ENCODE results near the gene HES6. TPM values are rescaled to one million over a fixed set of nuclear protein-coding genes. Genes with fewer than 3 reads are reported as not detected.

The HES6 gene
- total and polyA plus RNA-seq, 2 experiments from 2014 or later, result 38.8 to 76.3 TPM

GRCh38 chr2:238247841-238248453 is 8.1 kb upstream of the HES6 start:
- no peak overlapping the region for H3K4me3 Mint-ChIP-seq
- H3F3A ChIP-seq (replicated peaks; ENCODE audit: low read depth), result no peaks in the 10 kb centered on the region
- H3K79me2 ChIP-seq (replicated peaks; ENCODE audit: insufficient read depth), result no peaks in the 10 kb centered on the region
- no peaks in the 10 kb centered on the region for H4K20me1 ChIP-seq (replicated peaks; ENCODE audit: insufficient read depth)
- 0 out of 2 replicates have a peak, but pooled peaks cover 6% of the 10 kb centered on the region for H3K4me1 ChIP-seq (ENCODE audit: insufficient read depth)
- no peaks in the 10 kb centered on the region for H3K9me2 ChIP-seq (ENCODE audit: insufficient read depth)
- H3K9me3 Mint-ChIP-seq, result no peaks in the 10 kb centered on the region
- peaks cover 6% of the 10 kb centered on the region for H3K36me3 Mint-ChIP-seq (ENCODE audit: low read depth)
- H3K27me3 ChIP-seq (ENCODE audit: insufficient read depth), result no peaks in the 10 kb centered on the region
- H3K4me2 ChIP-seq, result no peak overlapping the region
- no peaks in the 10 kb centered on the region for H3K36me3 ChIP-seq (ENCODE audit: insufficient read depth)
- no peak overlapping the region for H3K27ac Mint-ChIP-seq
- H2AFZ ChIP-seq, result no peak overlapping the region
- TF ChIP-seq REST (IDR thresholded peaks at IDR 0.05; ENCODE audit: unreplicated experiment) (no peak), JUNB (IDR thresholded peaks at IDR 0.05; ENCODE audit: unreplicated experiment) (no peak), ZNF331 (CRISPR knock-in tag; IDR thresholded peaks at IDR 0.05; ENCODE audit: low read depth) (no peak), POLR2AphosphoS5 (IDR thresholded peaks at IDR 0.05; ENCODE audit: low read depth) (no peak), ZNF462 (CRISPR knock-in tag; IDR thresholded peaks at IDR 0.05) (no peak)
- TF ChIP-seq, protein P1, sequence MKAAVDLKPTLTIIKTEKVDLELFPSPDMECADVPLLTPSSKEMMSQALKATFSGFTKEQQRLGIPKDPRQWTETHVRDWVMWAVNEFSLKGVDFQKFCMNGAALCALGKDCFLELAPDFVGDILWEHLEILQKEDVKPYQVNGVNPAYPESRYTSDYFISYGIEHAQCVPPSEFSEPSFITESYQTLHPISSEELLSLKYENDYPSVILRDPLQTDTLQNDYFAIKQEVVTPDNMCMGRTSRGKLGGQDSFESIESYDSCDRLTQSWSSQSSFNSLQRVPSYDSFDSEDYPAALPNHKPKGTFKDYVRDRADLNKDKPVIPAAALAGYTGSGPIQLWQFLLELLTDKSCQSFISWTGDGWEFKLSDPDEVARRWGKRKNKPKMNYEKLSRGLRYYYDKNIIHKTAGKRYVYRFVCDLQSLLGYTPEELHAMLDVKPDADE (IDR thresholded peaks at IDR 0.05), result no peak
- H3K27me3 Mint-ChIP-seq (ENCODE audit: insufficient read depth, low read depth, poor library complexity), result peaks cover 16% of the 10 kb centered on the region
- no peak overlapping the region for H3K27ac ChIP-seq (ENCODE audit: low read depth)
- peaks cover 11% of the 10 kb centered on the region for H3K4me1 Mint-ChIP-seq
- ATAC-seq (no peak), DNase-seq (ENCODE audit: low spot score) (no peak)
- no peak overlapping the region for H3K4me3 ChIP-seq

Data from GM23338 (cell line).